A673 (cell line): ENCODE data around the gene MRPL50. TPM values are rescaled to one million over a fixed set of nuclear protein-coding genes. Genes with fewer than 3 reads are reported as not detected.

Experiments
- BruUV-seq: library from RNA; stranded (reverse); fragments of 400-500 nt; replicated peaks from 2 replicates; lab custom pipeline; 2021; lab: Mats Ljungman, UMichigan
- CTCF ChIA-PET: fragments of 300-600 bp; sonication (Branson Sonifier 250); formaldehyde crosslinking; loops from one replicate; lab custom pipeline; 2022; ENCODE audit warnings: antibody characterized with exemption; lab: Charles Lee
- POLR2A ChIA-PET: fragments of 300-600 bp; sonication (Branson Sonifier 250); formaldehyde crosslinking; loops from one replicate; lab custom pipeline; 2022; ENCODE audit warnings: antibody characterized with exemption; ENCODE audit not compliant: low non-redundant PET; lab: Charles Lee
- DNase-seq: peaks from one replicate; pipeline ENCODE4 v3.0.0-alpha.2; 2015; ENCODE audit warnings: low spot score
- H3K27ac ChIP-seq: fragments of 200-600 bp; sonication (generic); 2 replicates; pipeline ENCODE4 v1.5.1; 2016; ENCODE audit warnings: mixed run types, low read depth, mild to moderate bottlenecking, mixed read lengths, antibody characterized with exemption, low read length; ENCODE audit not compliant: poor library complexity, severe bottlenecking
- H3K27me3 ChIP-seq: fragments of 200-600 bp; sonication (generic); replicated peaks from 2 replicates; pipeline ENCODE4 v1.6.1; 2017; ENCODE audit warnings: mixed run types, low read depth, mild to moderate bottlenecking, mixed read lengths, antibody characterized with exemption, low read length; ENCODE audit not compliant: insufficient read depth, poor library complexity
- H3K36me3 ChIP-seq: fragments of 200-600 bp; sonication (generic); 2 replicates; pipeline ENCODE4 v1.6.1; 2016; ENCODE audit warnings: mixed run types, mild to moderate bottlenecking, mixed read lengths, antibody characterized with exemption, low read length; ENCODE audit not compliant: insufficient read depth, poor library complexity, severe bottlenecking
- H3K4me1 ChIP-seq: fragments of 200-600 bp; sonication (generic); 2 replicates; pipeline ENCODE4 v1.6.1; 2017; ENCODE audit warnings: mixed run types, mild to moderate bottlenecking, mixed read lengths, antibody characterized with exemption, low read length; ENCODE audit not compliant: insufficient read depth, poor library complexity, severe bottlenecking
- H3K4me3 ChIP-seq: fragments of 200-600 bp; sonication (generic); 2 replicates; pipeline ENCODE4 v1.5.1; 2016; ENCODE audit warnings: low read depth, mixed run types, mild to moderate bottlenecking, mixed read lengths, low read length; ENCODE audit not compliant: poor library complexity, severe bottlenecking
- H3K9me3 ChIP-seq: fragments of 200-600 bp; sonication (generic); 2 replicates; pipeline ENCODE4 v1.6.1; 2016; ENCODE audit warnings: mixed run types, low read depth, mild to moderate bottlenecking, mixed read lengths, antibody characterized with exemption, low read length; ENCODE audit not compliant: poor library complexity, severe bottlenecking
- CTCF ChIP-seq: fragments of 300-800, 200-600 bp; sonication (generic); conservative IDR thresholded peaks from 2 replicates; pipeline ENCODE4 v1.5.1; 2017; ENCODE audit warnings: low read depth, mild to moderate bottlenecking, antibody characterized with exemption, low read length, moderate library complexity, mixed read lengths
- EZH2 ChIP-seq: fragments of 200-600 bp; sonication (generic); IDR thresholded peaks from 2 replicates; pipeline ENCODE4 v1.6.1; 2017; ENCODE audit warnings: borderline replicate concordance, low read depth, mild to moderate bottlenecking, mixed read lengths, antibody characterized with exemption, low read length; ENCODE audit not compliant: poor library complexity, severe bottlenecking
- intact Hi-C: fragments of 100-400 bp; cut with micrococcal nuclease; formaldehyde crosslinking; loops from one replicate; pipeline ENCODE4 v1.10.0; 2022; ENCODE audit not compliant: unreplicated experiment
- total RNA-seq: library from RNA; stranded (reverse); gene quantifications from 2 replicates; pipeline ENCODE4 v1.2.3, GENCODE V29; 2021

The MRPL50 gene
- total RNA-seq, 1 experiment from 2014 or later: 17.0 TPM

- no TSS peak for BruUV-seq
- Histone ChIP-seq H3K36me3 (no peaks in the 10 kb centered on the region), H3K4me1 (no peaks in the 10 kb centered on the region), H3K9me3 (no peaks in the 10 kb centered on the region), H3K4me3 (no peak overlapping the region), H3K27me3 (peaks cover 23% of the 10 kb centered on the region), H3K27ac (no peak overlapping the region)
- DNase-seq: no peak
- ChIA-PET CTCF (no interaction called here), POLR2A (no interaction called here)
- TF ChIP-seq EZH2 (no peak), CTCF (no peak)
- intact Hi-C loops: no loop called here
Measured at GRCh38 chr9:101432740-101433139, 34.3 kb upstream of the MRPL50 start.

- TF ChIP-seq EZH2 (no peak), CTCF (no peak)
- H3K27me3 ChIP-seq: peaks cover 23% of the 10 kb centered on the region
- no peak overlapping the region for H3K4me3 ChIP-seq
- CTCF ChIA-PET: no interaction called here
- POLR2A ChIA-PET: no interaction called here
- no TSS peak for BruUV-seq
- no peaks in the 10 kb centered on the region for H3K36me3 ChIP-seq
- no peak overlapping the region for H3K27ac ChIP-seq
- DNase-seq: no peak
- intact Hi-C loops: no loop called here
- H3K9me3 ChIP-seq: no peaks in the 10 kb centered on the region
- no peaks in the 10 kb centered on the region for H3K4me1 ChIP-seq
Measured at GRCh38 chr9:101432171-101432570, 33.8 kb upstream of the MRPL50 start.

GRCh38 chr9:101429736-101430135 lies 31.3 kb upstream of the MRPL50 start:
- no peak overlapping the region for H3K27ac ChIP-seq
- intact Hi-C loops: no loop called here

More at GRCh38 chr9:101429736-101430135, 31.3 kb upstream of the MRPL50 start:
- ChIA-PET CTCF (no interaction called here), POLR2A (no interaction called here)
- no peak for DNase-seq
- Histone ChIP-seq H3K36me3 (no peaks in the 10 kb centered on the region), H3K9me3 (no peaks in the 10 kb centered on the region), H3K27me3 (peaks cover 16% of the 10 kb centered on the region), H3K4me1 (no peaks in the 10 kb centered on the region), H3K4me3 (no peak overlapping the region)
- TF ChIP-seq CTCF: no peak
- TF ChIP-seq EZH2: no peak
- no TSS peak for BruUV-seq
